Activated effector memory CD4-positive, alpha-beta T cell treated with anti-CD3 and anti-CD28 coated beads, Interleukin-2, amount 50 U/mL, for 16 hours (primary cell): ENCODE results near the gene TAF9B.
A peak's percentile ranks its signal among the peaks of the same experiment; 100 is the strongest.
"Not testable (repeated sequence)": the region's sequence is repeated elsewhere in the genome, so short reads cannot be mapped to it uniquely, and the experiment has no call there.

Source experiments
- DNase-seq: peaks from one replicate; pipeline ENCODE4 v3.0.0-alpha.2; 2020

Gene TAF9B, protein sequence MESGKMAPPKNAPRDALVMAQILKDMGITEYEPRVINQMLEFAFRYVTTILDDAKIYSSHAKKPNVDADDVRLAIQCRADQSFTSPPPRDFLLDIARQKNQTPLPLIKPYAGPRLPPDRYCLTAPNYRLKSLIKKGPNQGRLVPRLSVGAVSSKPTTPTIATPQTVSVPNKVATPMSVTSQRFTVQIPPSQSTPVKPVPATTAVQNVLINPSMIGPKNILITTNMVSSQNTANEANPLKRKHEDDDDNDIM

DNA sequence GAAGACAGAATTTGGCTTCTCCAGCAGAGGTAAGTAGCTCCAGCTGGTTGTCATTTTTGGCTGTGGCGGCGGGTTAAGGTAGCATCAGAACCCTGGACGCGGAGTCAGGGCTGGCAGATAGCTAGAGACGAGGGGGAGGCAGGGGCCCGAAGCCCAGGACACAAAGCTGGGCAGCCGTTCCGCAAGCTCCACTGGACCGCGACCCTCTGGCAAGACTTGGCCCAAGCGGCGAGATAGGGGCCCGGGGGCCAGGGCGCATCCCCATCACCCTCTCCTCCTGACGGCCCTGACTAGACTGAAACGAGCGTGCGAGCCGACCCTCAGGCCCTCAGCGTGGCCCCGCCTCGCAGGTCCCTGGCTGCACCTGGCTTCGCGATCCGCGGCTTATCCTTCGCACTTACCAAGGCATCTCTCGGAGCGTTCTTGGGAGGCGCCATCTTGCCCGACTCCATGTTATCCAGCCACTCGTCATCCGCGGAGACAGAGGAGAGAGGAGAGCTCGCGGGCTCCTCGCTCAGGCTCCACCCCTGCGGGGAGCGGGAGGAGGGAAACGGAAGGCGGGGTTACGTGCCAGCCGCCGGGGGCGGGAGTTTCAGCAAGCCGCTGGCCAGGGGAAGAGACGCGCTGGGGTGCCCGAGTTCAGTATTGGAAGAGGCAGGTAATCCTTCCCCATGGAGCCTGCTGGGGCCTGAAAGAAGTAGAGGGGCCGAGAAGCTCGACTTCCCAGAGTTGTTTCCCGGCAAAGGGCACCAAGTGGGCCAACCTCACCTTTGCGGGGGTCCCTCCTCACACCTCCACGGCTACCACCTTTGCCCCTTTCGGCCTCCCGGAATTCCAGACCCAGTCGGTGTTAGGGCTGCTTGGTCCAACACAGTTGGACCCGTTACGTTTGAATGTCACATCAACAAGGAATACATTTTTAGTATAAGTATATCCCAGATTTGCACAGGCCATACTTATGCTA lies at the start of gene TAF9B:
Gene TAF9B, minus strand, starts transcription at position 491 of the 964 bp plus-strand sequence. Its CDS starts 39 bp downstream, at position 452.
- DNase-seq = peak; percentile 93

DNA sequence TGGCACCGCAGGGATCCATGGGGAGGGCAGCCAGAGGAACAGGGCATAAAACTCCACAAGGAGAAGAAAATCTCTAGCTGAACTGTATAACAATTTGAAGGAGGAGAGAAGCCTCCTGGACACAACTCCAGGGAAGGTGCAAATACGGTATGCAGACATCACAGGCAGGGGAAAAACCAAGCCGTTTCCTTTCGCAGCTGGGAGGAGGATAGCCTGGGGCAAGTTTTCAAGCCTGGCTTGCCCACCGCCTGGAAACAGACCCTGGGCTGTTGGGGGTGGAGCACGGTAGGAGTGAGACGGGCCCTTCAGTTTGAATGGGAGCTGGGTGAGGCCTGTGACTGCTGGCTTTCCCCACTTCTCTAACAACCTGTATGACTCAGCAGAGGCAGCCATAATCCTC lies 43.4 kb upstream of the TAF9B start:
- no peak for DNase-seq

GRCh38 chrX:78181307-78181706 lies 41.9 kb upstream of the TAF9B start:
- DNase-seq = no peak

- no peak for DNase-seq
Observed at GRCh38 chrX:78168065-78168464, 28.6 kb upstream of the TAF9B start.

DNA sequence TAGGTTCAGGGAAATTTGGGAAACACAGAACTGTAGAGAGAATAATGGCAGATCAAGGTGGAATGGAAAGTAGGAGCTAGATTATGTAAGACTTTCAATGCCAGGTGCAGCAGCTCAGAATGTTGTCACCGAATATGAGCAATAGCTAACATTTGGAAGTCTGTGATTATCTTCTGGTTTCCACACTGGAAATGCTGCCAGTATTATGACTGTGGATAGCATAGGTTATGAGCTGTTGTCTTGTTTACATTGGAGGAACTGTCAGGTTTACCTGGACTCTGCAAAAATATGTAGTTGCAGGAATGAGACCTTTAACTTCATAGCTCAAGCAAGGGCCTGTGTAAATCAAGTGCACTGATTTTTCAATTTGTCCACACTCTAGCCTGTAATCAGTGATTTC lies 26.0 kb upstream of the TAF9B start:
- no peak for DNase-seq

GRCh38 chrX:78163175-78163574 lies 23.7 kb upstream of the TAF9B start:
- not testable (repeated sequence) for DNase-seq

DNA sequence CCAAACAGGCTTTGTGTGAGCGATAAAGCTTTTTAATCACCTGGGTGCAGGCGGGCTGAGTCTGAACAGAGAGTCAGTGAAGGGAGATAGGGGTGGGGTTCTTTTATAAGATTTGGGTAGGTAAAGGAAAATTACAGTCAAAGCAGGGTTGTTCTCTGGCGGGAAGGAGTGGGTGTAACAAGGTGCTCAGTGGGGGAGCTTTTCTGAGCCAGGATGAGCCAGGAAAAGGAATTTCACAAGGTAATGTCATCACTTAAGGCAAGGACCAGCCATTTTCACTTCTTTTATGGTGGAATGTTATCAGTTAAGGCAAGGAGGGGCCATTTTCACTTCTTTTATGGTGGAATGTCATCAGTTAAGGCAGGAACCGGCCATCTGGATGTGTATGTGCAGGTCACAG lies 21.3 kb upstream of the TAF9B start:
- DNase-seq = not testable (repeated sequence)

DNA sequence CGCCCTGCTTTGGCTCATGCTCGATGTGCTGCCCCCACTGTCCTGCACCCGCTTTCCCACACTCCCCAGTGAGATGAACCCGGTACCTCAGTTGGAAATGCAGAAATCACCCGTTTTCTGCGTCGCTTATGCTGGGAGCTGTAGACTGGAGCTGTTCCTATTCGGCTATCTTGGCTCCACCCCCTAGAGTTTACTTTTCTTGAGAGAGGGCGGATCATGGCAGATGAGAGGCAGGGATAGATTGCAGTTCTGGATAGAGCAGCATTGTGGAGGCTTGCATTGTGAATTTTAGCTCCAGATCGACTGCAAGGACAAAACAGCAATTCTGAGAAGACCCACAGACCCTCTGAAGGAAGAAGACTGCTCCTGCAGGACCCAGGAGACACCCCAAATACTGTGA lies 18.4 kb upstream of the TAF9B start:
- not testable (repeated sequence) for DNase-seq

GRCh38 chrX:78157373-78157772 lies 17.9 kb upstream of the TAF9B start:
- DNase-seq = not testable (repeated sequence)

DNA sequence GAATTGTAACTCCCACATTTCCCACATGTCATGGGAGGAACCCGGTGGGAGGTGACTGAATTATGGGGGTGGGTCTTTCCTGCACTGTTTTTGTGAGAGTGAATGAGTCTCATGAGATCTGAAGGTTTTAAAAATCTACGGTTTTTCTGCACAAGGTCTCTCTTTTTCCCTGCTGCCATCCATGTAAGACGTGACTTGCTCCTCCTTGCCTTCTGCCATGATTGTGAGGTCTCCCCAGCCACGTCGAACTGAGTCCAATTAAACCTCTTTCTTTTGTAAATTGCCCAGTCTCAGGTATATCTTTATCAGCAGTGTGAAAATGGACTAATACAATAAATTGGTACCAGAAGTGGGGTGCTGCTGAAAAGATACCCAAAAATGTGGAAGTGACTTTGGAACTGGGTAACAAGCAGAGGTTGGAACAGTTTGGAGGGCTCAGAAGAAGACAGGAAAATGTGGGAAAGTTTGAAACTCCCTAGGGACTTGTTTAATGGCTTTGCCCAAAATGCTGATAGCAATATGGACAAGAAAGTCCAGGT lies 7.6 kb upstream of the TAF9B start:
- DNase-seq = not testable (repeated sequence)

GRCh38 chrX:78140206-78140605 lies 756 bp upstream of the TAF9B start:
- no peak for DNase-seq

GRCh38 chrX:78133238-78133960 lies 6.1 kb downstream of the TAF9B start:
- DNase-seq = no peak

GRCh38 chrX:78131117-78131516 lies 8.3 kb downstream of the TAF9B start:
- no peak for DNase-seq

DNA sequence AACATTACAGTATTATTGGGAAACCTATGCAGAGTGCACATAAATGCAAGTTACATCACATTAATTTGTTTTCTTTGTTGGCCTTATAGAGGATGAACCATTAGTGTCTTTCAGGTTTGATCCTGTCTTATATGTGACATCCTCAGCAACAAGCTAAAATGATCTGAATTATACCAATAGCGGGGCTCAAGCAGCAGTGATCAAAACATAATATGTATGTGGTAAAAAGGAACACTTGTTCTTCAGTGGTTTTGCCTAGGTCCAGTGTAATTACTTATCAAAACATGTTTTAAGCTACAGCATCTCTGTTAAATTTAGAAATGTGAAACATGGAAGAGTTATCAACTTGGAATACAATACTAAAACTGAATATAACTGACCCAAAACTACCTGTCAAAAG lies 9.1 kb downstream of the TAF9B start:
- no peak for DNase-seq

GRCh38 chrX:78129714-78130113 lies 9.7 kb downstream of the TAF9B start:
- no peak for DNase-seq

- not testable (repeated sequence) for DNase-seq
Observed at GRCh38 chrX:78125781-78126180, 13.7 kb downstream of the TAF9B start.

- no peak for DNase-seq
Observed at GRCh38 chrX:78125148-78125547, 14.3 kb downstream of the TAF9B start.

DNA sequence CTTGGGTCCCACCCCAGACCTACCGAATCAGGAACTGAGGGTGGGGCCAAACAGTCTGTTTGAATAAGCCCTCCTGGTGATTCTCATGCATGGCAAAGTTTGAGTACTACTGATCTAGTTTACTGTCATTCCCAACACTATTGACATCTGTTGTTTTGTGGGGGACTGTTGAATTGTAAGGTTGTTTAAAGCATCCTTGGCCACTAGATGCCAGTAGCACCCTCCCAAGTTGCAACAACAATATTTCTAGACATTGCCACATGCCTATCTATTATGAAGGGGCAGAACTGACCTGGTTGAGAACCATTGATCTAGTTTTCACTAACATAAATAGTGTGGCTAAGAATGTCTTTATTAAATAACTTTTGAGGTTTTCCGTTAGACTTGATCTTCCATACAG lies 15.1 kb downstream of the TAF9B start:
- DNase-seq = no peak

GRCh38 chrX:78123190-78123589 lies 16.3 kb downstream of the TAF9B start:
- peak; percentile 73 for DNase-seq

GRCh38 chrX:78119521-78120227 lies 19.8 kb downstream of the TAF9B start:
- DNase-seq = no peak

GRCh38 chrX:78118628-78119027 lies 20.8 kb downstream of the TAF9B start:
- no peak for DNase-seq

DNA sequence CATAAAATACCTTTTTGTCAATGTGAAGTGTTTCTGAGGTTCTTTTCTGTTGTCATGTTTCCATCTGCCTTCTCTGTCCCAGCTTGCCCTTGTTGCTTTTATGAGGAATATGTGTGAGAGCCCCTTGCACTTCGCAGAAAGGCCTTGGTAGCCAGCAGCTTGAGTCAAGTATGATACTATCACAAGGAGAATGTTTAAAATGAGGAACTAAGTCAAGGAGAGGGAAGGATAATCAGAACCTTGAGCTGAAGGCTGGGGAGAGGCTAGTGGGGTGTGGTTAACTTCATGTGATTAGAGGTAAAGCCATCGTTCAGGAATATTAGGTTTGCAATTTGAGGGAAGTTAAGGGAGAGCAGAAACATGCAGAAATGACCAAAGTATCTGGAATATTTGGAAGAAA lies 22.7 kb downstream of the TAF9B start:
- DNase-seq = no peak
